Cardiac fibroblast (primary cell): ENCODE measurements around the gene MRGPRF.

ENCODE experiments used
- DNase-seq, 2 donors: peaks; one replicate each; pipeline versions ENCODE4 v3.0.0 to v3.0.0-alpha.2; 2010; ENCODE audit warnings: low read depth in 2 of 2
- H3K4me3 ChIP-seq, 2 donors: replicated peaks in 1 of 2; 1 replicate in 1 of 2; 2 replicates in 1 of 2; pipeline ENCODE4 v1.5.1; 2011; ENCODE audit warnings: low read depth in 2 of 2, low read length in 2 of 2, mild to moderate bottlenecking in 2 of 2, moderate library complexity in 1 of 2
- CTCF ChIP-seq: IDR thresholded peaks from one replicate; pipeline ENCODE4 v1.5.1; 2011; ENCODE audit warnings: low read depth, mild to moderate bottlenecking, low read length, inconsistent platforms

The MRGPRF gene

GRCh38 chr11:69013009-69013951 lies at the start of gene MRGPRF:
Gene MRGPRF, minus strand, starts transcription at chr11:69013246. Its CDS starts 3,345 bp downstream, at chr11:69009901.
- H3K4me3 ChIP-seq: peak within 1 kb of the TSS; percentile 38
- peak; percentile 58 for TF ChIP-seq CTCF
- DNase-seq: peak; percentile 68 to 71

- H3K4me3 ChIP-seq: no peak overlapping the region
- no peak for TF ChIP-seq CTCF
- no peak for DNase-seq
Observed at GRCh38 chr11:69062169-69062855, 49.3 kb upstream of the MRGPRF start.

GRCh38 chr11:69061713-69062053 lies 48.6 kb upstream of the MRGPRF start:
- no peak overlapping the region for H3K4me3 ChIP-seq
- TF ChIP-seq CTCF: no peak
- no peak for DNase-seq

- no peak overlapping the region for H3K4me3 ChIP-seq
- no peak for DNase-seq
- TF ChIP-seq CTCF: no peak
Observed at GRCh38 chr11:69060806-69061712, 48.0 kb upstream of the MRGPRF start.

GRCh38 chr11:69059985-69060384 lies 46.9 kb upstream of the MRGPRF start:
- no peak for TF ChIP-seq CTCF
- no peak overlapping the region for H3K4me3 ChIP-seq
- no peak for DNase-seq

- no peak for DNase-seq
- H3K4me3 ChIP-seq: no peak overlapping the region
- TF ChIP-seq CTCF: no peak
Observed at GRCh38 chr11:69059429-69059828, 46.4 kb upstream of the MRGPRF start.
